ENCODE data around the gene FMNL3.
"Not testable (repeated sequence)": the region's sequence is repeated elsewhere in the genome, so short reads cannot be mapped to it uniquely, and the experiment has no call there.

The FMNL3 gene

GRCh38 chr12:49744363-49744885 lies 37.2 kb upstream of the FMNL3 start:
- ChIA-PET POLR2A (ENCODE audit: low non-redundant PET) (no interaction called here), CTCF (no interaction called here)
- H3K27ac ChIP-seq = no peak overlapping the region
- TF ChIP-seq, protein P1, sequence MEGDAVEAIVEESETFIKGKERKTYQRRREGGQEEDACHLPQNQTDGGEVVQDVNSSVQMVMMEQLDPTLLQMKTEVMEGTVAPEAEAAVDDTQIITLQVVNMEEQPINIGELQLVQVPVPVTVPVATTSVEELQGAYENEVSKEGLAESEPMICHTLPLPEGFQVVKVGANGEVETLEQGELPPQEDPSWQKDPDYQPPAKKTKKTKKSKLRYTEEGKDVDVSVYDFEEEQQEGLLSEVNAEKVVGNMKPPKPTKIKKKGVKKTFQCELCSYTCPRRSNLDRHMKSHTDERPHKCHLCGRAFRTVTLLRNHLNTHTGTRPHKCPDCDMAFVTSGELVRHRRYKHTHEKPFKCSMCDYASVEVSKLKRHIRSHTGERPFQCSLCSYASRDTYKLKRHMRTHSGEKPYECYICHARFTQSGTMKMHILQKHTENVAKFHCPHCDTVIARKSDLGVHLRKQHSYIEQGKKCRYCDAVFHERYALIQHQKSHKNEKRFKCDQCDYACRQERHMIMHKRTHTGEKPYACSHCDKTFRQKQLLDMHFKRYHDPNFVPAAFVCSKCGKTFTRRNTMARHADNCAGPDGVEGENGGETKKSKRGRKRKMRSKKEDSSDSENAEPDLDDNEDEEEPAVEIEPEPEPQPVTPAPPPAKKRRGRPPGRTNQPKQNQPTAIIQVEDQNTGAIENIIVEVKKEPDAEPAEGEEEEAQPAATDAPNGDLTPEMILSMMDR (conservative IDR thresholded peaks at IDR 0.05; ENCODE audit: low read depth) = no peak
- no peak for DNase-seq (ENCODE audit: low spot score)

DNA sequence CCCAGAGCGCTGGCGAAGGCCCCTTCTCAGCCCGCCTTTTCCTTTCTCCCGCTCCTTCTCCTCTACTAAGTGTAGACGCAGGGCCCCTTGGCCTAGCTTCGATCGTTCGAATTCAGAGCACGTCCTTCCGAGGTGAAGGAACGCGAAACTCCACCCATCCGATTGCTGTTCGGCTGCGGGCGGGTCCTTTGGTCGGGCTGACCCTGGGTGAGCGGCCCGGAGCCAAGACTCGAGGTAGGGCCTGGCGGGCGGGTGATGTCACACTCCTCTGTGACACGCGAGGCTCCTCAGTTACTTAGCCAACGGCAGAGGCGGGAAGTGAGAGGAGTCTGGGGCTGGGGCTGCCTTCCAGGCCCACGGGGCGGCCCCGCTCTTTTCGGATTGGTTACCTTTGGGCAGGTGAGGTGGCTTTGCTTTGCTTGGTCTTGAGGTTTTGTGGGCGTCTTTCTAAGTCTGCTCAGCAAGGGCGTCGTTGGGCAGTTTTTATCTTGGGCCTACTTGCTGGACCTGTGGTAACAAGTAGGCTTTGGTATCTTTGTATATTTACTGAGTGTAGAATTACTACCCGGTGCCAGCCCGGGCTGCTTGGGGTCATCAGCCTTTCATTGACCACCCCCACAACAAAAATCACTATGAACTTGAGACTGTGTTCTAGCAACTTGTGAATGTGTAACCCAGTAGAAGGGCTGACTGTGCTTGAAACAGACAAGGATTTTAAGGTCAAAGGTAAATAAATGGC lies 34.8 kb upstream of the FMNL3 start:
- POLR2A ChIA-PET (ENCODE audit: low non-redundant PET) = interaction anchor here (1.0 to 1.3 kb wide), 2 partner anchors 86 to 175 kb away, joined by 3 to 4 read pairs; partner anchors contain the start of gene NCKAP5L
- peak overlapping the region; percentile 98 for H3K27ac ChIP-seq
- CTCF ChIA-PET = interaction anchor here (0.6 to 1.2 kb wide), 8 partner anchors 8 to 169 kb away, joined by 3 to 6 read pairs (median 4); no protein-coding TSS in a partner anchor
- DNase-seq (ENCODE audit: low spot score) = peak; percentile 77
- TF ChIP-seq, protein P1 (conservative IDR thresholded peaks at IDR 0.05; ENCODE audit: low read depth) = no peak

- ChIA-PET POLR2A (ENCODE audit: low non-redundant PET) (interaction anchor here (0.5 to 1.3 kb wide), 4 partner anchors 29 to 174 kb away, joined by 3 to 4 read pairs (median 4); partner anchors contain the start of gene NCKAP5L), CTCF (interaction anchor here (0.5 to 1.3 kb wide), 20 partner anchors 9 to 1964 kb away, joined by 3 to 7 read pairs (median 3); no protein-coding TSS in a partner anchor)
- DNase-seq (ENCODE audit: low spot score) = peak; percentile 97
- TF ChIP-seq, protein P1 (conservative IDR thresholded peaks at IDR 0.05; ENCODE audit: low read depth) = peak; percentile 97
- H3K27ac ChIP-seq = peak within 1 kb of the TSS; percentile 98
Measured at GRCh38 chr12:49740930-49741881, 34.0 kb upstream of the FMNL3 start, which contains the start of gene TMBIM6. Gene TMBIM6 (plus strand): TSS chr12:49741557. CDS start chr12:49752494, 10,937 bp downstream.

DNA sequence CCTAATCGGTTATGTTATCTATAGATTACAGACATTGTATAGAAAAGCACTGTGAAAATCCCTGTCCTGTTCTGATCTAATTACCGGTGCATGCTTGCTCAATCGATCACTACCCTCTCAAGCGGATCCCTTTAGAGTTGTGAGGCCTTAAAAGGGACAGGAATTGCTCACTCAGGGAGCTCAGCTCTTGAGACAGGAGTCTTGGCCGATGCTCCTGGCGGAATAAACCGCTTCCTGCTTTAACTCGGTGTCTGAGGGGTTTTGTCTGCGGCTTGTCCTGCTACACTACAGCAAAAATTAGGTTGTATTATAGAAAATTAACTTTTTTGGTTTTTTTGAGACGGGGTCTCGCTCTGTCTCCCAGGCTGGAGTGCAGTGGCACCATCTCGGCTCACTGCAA lies 33.1 kb upstream of the FMNL3 start:
- POLR2A ChIA-PET (ENCODE audit: low non-redundant PET) = interaction anchor here (1.1 kb wide), 1 partner anchor 28 kb away, joined by 3 read pairs; no protein-coding TSS in a partner anchor
- DNase-seq (ENCODE audit: low spot score) = not testable (repeated sequence)
- H3K27ac ChIP-seq = peak overlapping the region; percentile 98
- CTCF ChIA-PET = interaction anchor here (0.6 to 1.3 kb wide), 10 partner anchors 16 to 1963 kb away, joined by 3 to 7 read pairs (median 4); no protein-coding TSS in a partner anchor

GRCh38 chr12:49738721-49739120 lies 31.5 kb upstream of the FMNL3 start:
- H3K27ac ChIP-seq; CTCF ChIA-PET; POLR2A ChIA-PET (ENCODE audit: low non-redundant PET); DNase-seq (ENCODE audit: low spot score): not testable (repeated sequence)

GRCh38 chr12:49734900-49735299 lies 27.7 kb upstream of the FMNL3 start:
- H3K27ac ChIP-seq; CTCF ChIA-PET; POLR2A ChIA-PET (ENCODE audit: low non-redundant PET); DNase-seq (ENCODE audit: low spot score): not testable (repeated sequence)

- no peak overlapping the region for H3K27ac ChIP-seq
- TF ChIP-seq, protein P1 (conservative IDR thresholded peaks at IDR 0.05; ENCODE audit: low read depth) = no peak
- DNase-seq (ENCODE audit: low spot score) = no peak
- POLR2A ChIA-PET (ENCODE audit: low non-redundant PET) = no interaction called here
- CTCF ChIA-PET = interaction anchor here (0.6 to 0.7 kb wide), 3 partner anchors 12 to 183 kb away, joined by 3 to 4 read pairs (median 3); no protein-coding TSS in a partner anchor
Measured at GRCh38 chr12:49733219-49734017, 26.2 kb upstream of the FMNL3 start.

All from RWPE1 (cell line).